Gastroesophageal sphincter (tissue), 3 donors: ENCODE results near the gene TSFM.

Experiments used
- EP300 ChIP-seq: sonication (generic); formaldehyde crosslinking; IDR thresholded peaks from one replicate; pipeline ENCODE4 v1.6.1; 2017; ENCODE audit warnings: antibody characterized with exemption, mild to moderate bottlenecking
- POLR2A ChIP-seq, 2 donors: fragments of 450-650 bp; IDR thresholded peaks; one replicate each; pipeline ENCODE4 v1.6.1; 2017; ENCODE audit warnings: antibody characterized with exemption in 2 of 2, mild to moderate bottlenecking in 2 of 2, moderate library complexity in 1 of 2
- TF ChIP-seq, protein P1 (sequence below), 4 experiments: fragments of 200-600 bp in 2 of 4; fragments of 450-650 bp in 2 of 4; sonication (generic) in 1 of 4; IDR thresholded peaks; one replicate each; pipeline ENCODE4 v1.5.1; 2017 to 2019; ENCODE audit warnings: antibody characterized with exemption in 4 of 4, mild to moderate bottlenecking in 2 of 4, moderate library complexity in 2 of 4

DNA sequence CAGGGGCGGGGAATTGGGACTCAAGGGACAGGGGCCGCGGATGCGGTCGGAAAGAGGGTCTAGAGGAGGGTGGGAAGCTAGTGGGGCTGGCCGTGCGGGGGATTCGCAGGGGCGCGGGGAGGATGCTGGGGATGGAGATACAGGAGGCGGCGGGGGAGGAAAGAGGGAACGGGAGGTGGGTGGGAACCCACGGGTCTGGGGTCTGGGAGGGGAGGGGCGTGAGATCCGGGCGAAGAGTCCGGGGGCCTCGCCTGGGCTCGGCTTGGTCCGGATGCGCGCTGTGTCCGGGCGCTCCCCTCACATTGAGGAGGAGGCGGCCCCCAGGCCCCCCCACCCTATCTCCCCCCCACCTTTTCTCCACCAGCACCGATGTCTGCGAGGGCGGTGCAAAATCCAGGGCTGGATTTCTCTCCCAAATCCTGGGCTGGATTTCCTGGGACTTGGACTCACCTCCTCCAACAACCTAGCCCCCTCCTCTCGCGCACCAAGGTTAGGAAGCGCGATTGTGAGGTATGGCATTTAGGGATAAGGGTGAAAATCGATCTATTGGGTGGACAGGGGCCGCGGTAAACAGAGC is 43.8 kb upstream of the TSFM start, which contains the start of gene AGAP2:
- TF ChIP-seq, protein P1, sequence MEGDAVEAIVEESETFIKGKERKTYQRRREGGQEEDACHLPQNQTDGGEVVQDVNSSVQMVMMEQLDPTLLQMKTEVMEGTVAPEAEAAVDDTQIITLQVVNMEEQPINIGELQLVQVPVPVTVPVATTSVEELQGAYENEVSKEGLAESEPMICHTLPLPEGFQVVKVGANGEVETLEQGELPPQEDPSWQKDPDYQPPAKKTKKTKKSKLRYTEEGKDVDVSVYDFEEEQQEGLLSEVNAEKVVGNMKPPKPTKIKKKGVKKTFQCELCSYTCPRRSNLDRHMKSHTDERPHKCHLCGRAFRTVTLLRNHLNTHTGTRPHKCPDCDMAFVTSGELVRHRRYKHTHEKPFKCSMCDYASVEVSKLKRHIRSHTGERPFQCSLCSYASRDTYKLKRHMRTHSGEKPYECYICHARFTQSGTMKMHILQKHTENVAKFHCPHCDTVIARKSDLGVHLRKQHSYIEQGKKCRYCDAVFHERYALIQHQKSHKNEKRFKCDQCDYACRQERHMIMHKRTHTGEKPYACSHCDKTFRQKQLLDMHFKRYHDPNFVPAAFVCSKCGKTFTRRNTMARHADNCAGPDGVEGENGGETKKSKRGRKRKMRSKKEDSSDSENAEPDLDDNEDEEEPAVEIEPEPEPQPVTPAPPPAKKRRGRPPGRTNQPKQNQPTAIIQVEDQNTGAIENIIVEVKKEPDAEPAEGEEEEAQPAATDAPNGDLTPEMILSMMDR (IDR thresholded peaks at IDR 0.05), result no peak
- TF ChIP-seq EP300 (no peak), POLR2A (IDR thresholded peaks at IDR 0.05) (no peak)
